ENCODE measurements around the gene HES3.
A peak's percentile ranks its signal among the peaks of the same experiment; 100 is the strongest.

The HES3 gene

DNA sequence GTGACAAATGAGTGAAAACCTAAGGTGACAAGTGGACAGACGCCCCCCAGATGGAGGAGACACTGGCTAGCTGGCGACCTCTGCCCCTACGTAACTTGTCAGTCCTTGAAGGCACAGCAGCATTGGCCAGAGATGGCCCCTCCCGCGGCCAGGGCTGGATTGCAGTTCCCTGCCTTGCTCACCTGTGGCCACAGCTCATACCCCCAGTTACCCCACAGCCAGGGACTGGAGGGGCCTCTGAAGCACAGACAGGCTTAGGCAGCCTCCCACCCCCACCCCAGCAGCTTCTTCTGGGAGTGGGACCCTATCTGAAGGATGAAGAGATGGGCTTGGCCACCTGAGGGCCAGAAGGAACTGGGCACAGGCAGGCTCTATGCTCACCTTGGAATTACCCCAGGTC lies 3.7 kb downstream of the HES3 start:
- H3K9me3 ChIP-seq (ENCODE audit: control insufficient read depth, insufficient read depth, low read length) = no peaks in the 10 kb centered on the region
- peaks cover 17% of the 10 kb centered on the region for H3K27me3 ChIP-seq (ENCODE audit: control insufficient read depth, insufficient read depth, low read length)
- no peaks in the 10 kb centered on the region for H3K36me3 ChIP-seq (ENCODE audit: control insufficient read depth, insufficient read depth, low read length)
- no peak overlapping the region for H3K4me3 ChIP-seq (ENCODE audit: low read length)
- peaks cover 15% of the 10 kb centered on the region for H3K4me1 ChIP-seq (ENCODE audit: control insufficient read depth, insufficient read depth, low read length)
- DNase-seq (ENCODE audit: low read depth, low spot score) = no peak
- WGBS (ENCODE audit: insufficient coverage, insufficient read length) = no CpG with 5 or more reads among the region's 5 CpGs
- H3K27ac ChIP-seq (ENCODE audit: low read length) = no peak overlapping the region

DNA sequence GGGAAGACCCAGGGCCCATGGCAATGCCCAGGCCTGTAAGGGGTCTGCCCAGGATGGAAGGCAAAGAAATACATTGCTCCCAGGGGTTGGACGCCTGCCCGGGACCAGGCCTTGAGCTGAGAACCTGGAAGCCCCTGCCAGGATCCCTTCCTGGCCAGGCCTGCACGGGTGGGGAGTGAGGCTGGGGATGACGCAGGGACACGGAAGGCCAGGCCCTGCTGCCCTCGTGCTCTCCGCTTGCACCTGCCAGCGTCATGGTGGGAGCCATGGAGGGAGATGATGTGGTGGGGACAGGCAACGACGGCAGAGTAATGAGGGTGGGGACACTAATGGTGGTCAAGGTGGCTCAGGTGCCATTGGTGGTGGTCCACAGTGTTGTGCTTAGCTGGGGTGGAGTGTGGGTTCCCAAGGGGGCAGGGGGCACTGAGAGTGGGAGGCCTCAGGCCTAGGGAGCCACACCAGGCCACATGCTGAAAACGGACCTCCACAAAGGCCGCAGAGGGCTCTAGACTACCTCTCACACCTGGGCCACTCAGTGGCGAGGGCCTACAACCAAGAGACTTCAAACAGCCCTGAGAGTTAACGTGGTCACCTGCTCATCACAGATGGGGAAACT lies 4.3 kb downstream of the HES3 start:
- Histone ChIP-seq H3K9me3 (ENCODE audit: control insufficient read depth, insufficient read depth, low read length) (no peaks in the 10 kb centered on the region), H3K36me3 (ENCODE audit: control insufficient read depth, insufficient read depth, low read length) (no peaks in the 10 kb centered on the region), H3K4me1 (ENCODE audit: control insufficient read depth, insufficient read depth, low read length) (peaks cover 11% of the 10 kb centered on the region), H3K4me3 (ENCODE audit: low read length) (no peak overlapping the region), H3K27me3 (ENCODE audit: control insufficient read depth, insufficient read depth, low read length) (peaks cover 17% of the 10 kb centered on the region), H3K27ac (ENCODE audit: low read length) (no peak overlapping the region)
- no peak for DNase-seq (ENCODE audit: low read depth, low spot score)
- WGBS (ENCODE audit: insufficient coverage, insufficient read length) = no CpG with 5 or more reads among the region's 14 CpGs

DNA sequence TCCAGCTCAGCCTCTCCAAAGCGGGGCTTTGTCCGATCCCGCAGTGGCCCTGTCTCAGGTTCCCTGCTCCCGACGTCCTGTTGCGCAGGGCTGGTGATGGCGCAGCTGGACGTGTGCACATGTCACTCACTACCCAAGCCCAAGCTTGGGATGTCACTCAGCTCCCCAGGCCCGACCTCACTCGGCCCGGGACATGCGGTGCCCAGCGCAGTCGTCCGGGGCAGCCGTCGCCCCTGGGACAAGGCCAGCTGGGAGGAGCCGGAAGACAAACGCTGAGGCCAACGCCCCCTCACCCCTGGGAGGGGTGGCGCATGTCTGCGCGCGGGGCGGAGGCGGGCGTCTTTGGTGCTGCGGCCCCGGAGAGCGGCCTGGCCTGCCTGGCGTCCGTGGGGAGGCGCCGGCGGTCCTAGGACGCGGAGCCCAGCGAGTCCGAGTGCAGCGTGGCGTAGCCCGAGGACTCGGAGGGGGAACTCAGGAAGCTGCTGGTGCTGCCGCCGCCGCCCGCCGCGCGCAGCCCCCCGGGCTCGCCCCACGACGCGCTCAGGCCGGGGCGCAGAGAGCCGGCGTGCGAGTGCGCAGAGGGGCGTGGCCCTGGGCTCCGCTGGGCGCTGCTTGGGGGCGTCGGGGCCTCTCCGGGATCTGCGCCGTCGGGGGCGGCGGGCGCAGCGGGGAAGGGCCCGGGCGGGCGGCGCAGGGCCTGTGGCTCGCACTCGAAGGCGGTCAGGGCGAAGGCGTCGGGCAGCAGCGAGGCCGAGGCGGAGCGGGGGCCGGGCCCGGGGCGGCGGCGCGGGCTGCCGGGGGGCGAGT lies 5.2 kb downstream of the HES3 start:
- Histone ChIP-seq H3K4me1 (ENCODE audit: control insufficient read depth, insufficient read depth, low read length) (peaks cover 7% of the 10 kb centered on the region), H3K27me3 (ENCODE audit: control insufficient read depth, insufficient read depth, low read length) (peaks cover 17% of the 10 kb centered on the region), H3K27ac (ENCODE audit: low read length) (no peak overlapping the region), H3K9me3 (ENCODE audit: control insufficient read depth, insufficient read depth, low read length) (no peaks in the 10 kb centered on the region), H3K4me3 (ENCODE audit: low read length) (peak overlapping the region; percentile 16; the same call in 1 of the 2 replicates), H3K36me3 (ENCODE audit: control insufficient read depth, insufficient read depth, low read length) (no peaks in the 10 kb centered on the region)
- DNase-seq (ENCODE audit: low read depth, low spot score) = no peak
- no CpG with 5 or more reads among the region's 96 CpGs for WGBS (ENCODE audit: insufficient coverage, insufficient read length)

DNA sequence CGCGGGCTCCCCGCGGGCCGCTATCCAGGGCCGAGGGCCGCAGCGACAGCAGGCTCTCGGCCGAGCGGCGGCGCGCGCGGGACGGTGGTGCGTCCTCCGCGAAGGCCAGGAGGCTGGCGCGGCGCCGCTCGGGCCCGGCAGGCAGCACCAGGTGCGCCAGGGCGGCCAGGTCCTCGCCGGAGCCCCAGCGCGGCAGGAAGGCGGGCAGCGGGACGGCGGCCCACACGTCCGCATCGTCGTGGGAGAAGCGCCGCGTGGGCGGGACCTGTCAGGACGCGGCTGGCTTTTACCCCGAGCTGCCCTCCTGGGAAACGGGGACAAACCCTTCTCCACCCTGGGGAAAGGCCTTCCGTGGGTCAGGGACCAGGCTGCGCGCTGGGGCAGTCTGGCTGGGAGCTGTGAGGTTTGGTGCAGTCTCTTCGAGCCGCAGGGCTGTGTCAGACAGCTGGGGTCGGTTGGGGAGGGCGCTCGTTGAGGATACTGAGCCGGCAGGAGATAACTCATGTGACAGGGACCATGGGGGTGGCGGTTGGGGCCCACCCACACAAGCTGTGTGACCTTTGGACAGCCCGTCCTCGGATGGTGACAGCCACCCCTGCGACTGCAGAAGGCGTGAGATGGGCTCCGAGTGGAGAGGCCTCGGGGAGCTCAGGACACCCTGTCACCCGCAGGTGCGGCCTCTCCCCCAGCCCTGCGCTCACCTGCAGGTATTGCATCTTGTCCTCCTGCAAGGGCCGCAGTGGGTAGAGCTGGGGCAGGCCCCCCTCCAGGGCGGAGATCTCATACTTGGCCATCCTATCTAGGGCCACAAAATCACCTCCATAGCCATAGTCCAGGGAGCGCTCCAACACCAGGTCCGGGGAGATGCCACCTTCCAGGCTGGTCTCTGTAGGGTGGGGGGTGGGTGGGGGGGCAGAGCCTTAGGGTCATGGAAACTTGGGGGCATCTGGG lies 6.0 kb downstream of the HES3 start:
- H3K4me1 ChIP-seq (ENCODE audit: control insufficient read depth, insufficient read depth, low read length) = peaks cover 7% of the 10 kb centered on the region
- WGBS (ENCODE audit: insufficient coverage, insufficient read length) = no CpG with 5 or more reads among the region's 71 CpGs
- peaks cover 17% of the 10 kb centered on the region for H3K27me3 ChIP-seq (ENCODE audit: control insufficient read depth, insufficient read depth, low read length)
- peak overlapping the region; percentile 5; the same call in 1 of the 2 replicates for H3K4me3 ChIP-seq (ENCODE audit: low read length)
- DNase-seq (ENCODE audit: low read depth, low spot score) = no peak
- H3K27ac ChIP-seq (ENCODE audit: low read length) = no peak overlapping the region
- H3K9me3 ChIP-seq (ENCODE audit: control insufficient read depth, insufficient read depth, low read length) = no peaks in the 10 kb centered on the region
- H3K36me3 ChIP-seq (ENCODE audit: control insufficient read depth, insufficient read depth, low read length) = no peaks in the 10 kb centered on the region

DNA sequence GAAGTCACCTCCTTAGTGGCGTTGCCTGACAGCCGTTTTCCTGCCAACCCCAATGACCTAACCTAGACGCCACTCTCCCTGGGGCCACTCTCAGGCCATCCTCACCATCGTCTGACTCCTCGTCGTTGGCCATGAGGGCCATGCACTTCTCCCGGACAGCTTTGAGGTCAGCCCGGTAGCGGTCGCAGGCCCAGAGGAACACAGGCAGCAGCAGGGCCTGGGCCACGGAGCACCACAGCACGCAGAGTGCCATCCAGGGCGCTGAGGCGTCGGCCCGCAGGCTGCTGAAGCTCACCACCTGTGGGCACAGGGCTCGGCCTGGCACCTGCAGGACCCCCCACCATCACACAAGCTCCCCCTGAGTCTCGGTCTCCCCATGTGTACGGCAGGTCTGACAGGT lies 7.3 kb downstream of the HES3 start:
- peaks cover 17% of the 10 kb centered on the region for H3K27me3 ChIP-seq (ENCODE audit: control insufficient read depth, insufficient read depth, low read length)
- peaks cover 7% of the 10 kb centered on the region for H3K4me1 ChIP-seq (ENCODE audit: control insufficient read depth, insufficient read depth, low read length)

DNA sequence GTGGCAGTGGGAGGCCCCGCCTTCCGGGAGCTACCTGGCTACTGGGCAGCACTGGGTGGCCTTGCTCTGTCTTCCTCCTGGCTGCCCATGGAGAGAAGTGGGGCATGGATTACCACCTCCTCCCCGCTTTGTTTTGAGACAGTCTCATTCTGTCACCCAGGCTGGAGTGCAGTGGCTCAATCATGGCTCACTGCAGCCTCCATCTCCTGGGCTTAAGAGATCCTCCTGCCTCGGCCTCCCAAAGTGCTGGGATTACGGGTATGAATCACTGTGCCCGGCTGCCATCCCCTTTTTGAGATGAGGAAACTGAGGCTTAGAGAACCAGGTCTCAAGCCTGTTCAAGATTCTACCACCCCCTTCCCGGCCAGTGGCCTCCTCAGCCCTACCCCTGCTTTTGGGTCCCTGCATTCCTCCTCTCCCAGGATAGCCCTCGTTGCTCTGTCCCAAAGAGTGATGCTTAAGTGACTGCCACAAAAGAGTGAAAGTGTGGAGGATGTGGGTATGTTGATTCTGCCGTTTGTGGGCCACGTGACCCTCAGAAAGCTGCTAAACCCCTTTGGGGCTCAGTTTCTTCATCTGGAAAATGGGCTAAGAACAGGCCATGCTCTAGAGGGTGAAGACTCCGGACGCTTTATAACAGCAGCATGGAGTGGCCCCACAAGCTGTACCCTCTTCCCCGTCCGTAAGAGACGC lies 7.8 kb downstream of the HES3 start:
- Histone ChIP-seq H3K4me3 (ENCODE audit: low read length) (no peak overlapping the region), H3K9me3 (ENCODE audit: control insufficient read depth, insufficient read depth, low read length) (no peaks in the 10 kb centered on the region), H3K36me3 (ENCODE audit: control insufficient read depth, insufficient read depth, low read length) (no peaks in the 10 kb centered on the region), H3K4me1 (ENCODE audit: control insufficient read depth, insufficient read depth, low read length) (peaks cover 6% of the 10 kb centered on the region), H3K27ac (ENCODE audit: low read length) (no peak overlapping the region), H3K27me3 (ENCODE audit: control insufficient read depth, insufficient read depth, low read length) (peaks cover 17% of the 10 kb centered on the region)
- DNase-seq (ENCODE audit: low read depth, low spot score) = no peak
- WGBS (ENCODE audit: insufficient coverage, insufficient read length) = no CpG with 5 or more reads among the region's 15 CpGs

More for the DNA sequence above, 7.3 kb downstream of the HES3 start:
- Histone ChIP-seq H3K9me3 (ENCODE audit: control insufficient read depth, insufficient read depth, low read length) (no peaks in the 10 kb centered on the region), H3K36me3 (ENCODE audit: control insufficient read depth, insufficient read depth, low read length) (no peaks in the 10 kb centered on the region), H3K4me3 (ENCODE audit: low read length) (no peak overlapping the region), H3K27ac (ENCODE audit: low read length) (no peak overlapping the region)
- WGBS (ENCODE audit: insufficient coverage, insufficient read length) = no CpG with 5 or more reads among the region's 19 CpGs
- DNase-seq (ENCODE audit: low read depth, low spot score) = no peak

DNA sequence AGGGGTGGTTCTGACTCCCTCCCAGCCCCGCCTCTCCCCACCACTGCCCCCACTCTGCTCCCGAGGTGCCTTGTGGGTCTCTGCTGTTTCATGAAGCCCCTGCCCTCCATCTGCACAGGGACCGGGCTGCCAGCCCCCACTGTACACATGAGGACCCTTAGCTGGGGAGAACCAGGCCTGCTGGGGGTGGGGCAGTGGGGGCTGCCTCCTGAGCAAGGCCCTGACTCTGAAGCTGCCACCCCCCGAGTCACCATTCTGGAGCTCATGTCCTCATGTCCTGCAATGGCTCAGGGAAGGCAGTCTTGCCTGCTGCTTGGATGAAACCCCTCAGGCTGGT lies 8.4 kb downstream of the HES3 start:
- no peaks in the 10 kb centered on the region for H3K36me3 ChIP-seq (ENCODE audit: control insufficient read depth, insufficient read depth, low read length)
- no peak overlapping the region for H3K27ac ChIP-seq (ENCODE audit: low read length)
- no peak overlapping the region for H3K4me3 ChIP-seq (ENCODE audit: low read length)
- no peak for DNase-seq (ENCODE audit: low read depth, low spot score)
- peaks cover 17% of the 10 kb centered on the region for H3K27me3 ChIP-seq (ENCODE audit: control insufficient read depth, insufficient read depth, low read length)
- H3K4me1 ChIP-seq (ENCODE audit: control insufficient read depth, insufficient read depth, low read length) = peaks cover 6% of the 10 kb centered on the region
- WGBS (ENCODE audit: insufficient coverage, insufficient read length) = no CpG with 5 or more reads among the region's 4 CpGs
- H3K9me3 ChIP-seq (ENCODE audit: control insufficient read depth, insufficient read depth, low read length) = no peaks in the 10 kb centered on the region

DNA sequence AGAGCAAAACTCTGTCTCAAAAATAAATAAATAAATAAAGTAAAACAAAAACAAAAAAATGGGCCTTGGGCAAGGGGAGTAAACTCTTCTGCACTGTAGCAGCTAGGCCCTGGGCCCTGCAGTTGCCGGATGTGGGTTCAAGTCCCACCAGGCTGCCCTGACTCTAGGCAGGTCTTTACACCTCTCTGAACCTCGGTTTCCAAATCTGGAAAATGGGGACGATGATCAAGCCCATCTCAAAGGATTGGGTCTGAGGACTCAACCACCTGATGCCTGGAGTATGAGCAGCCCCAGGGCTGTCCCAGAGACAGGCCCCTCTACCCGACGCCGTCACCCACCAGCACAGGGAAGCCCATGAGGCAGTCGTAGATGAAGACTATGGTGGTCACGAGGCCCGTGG lies 9.4 kb downstream of the HES3 start:
- Histone ChIP-seq H3K27me3 (ENCODE audit: control insufficient read depth, insufficient read depth, low read length) (peaks cover 17% of the 10 kb centered on the region), H3K4me3 (ENCODE audit: low read length) (no peak overlapping the region), H3K4me1 (ENCODE audit: control insufficient read depth, insufficient read depth, low read length) (peaks cover 6% of the 10 kb centered on the region), H3K36me3 (ENCODE audit: control insufficient read depth, insufficient read depth, low read length) (no peaks in the 10 kb centered on the region), H3K9me3 (ENCODE audit: control insufficient read depth, insufficient read depth, low read length) (no peaks in the 10 kb centered on the region), H3K27ac (ENCODE audit: low read length) (no peak overlapping the region)
- WGBS (ENCODE audit: insufficient coverage, insufficient read length) = no CpG with 5 or more reads among the region's 9 CpGs
- DNase-seq (ENCODE audit: low read depth, low spot score) = no peak

DNA sequence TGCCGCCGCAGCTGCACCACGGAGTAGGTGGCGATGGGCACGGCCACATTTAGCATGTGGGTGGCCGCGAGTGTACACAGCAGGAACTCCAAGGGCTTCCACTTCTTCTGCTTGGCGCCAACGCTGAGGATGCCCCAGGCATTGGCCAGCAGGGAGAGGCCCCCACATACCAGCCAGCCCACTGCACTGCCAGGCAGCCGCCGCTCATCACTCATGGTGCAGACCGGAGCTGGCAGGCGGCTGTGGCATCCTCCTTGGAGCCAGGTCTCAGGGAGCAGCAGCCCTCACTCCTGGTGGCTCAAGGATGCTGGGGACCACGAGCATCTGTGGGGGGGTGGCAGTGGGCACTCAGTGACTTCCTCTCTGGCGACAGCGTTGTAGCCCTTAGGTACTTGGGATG lies 10.7 kb downstream of the HES3 start:
- H3K27me3 ChIP-seq (ENCODE audit: control insufficient read depth, insufficient read depth, low read length) = peaks cover 12% of the 10 kb centered on the region
- WGBS (ENCODE audit: insufficient coverage, insufficient read length) = no CpG with 5 or more reads among the region's 16 CpGs
- DNase-seq (ENCODE audit: low read depth, low spot score) = no peak
- no peak overlapping the region for H3K4me3 ChIP-seq (ENCODE audit: low read length)
- no peak overlapping the region for H3K27ac ChIP-seq (ENCODE audit: low read length)
- 0 out of 2 replicates have a peak, but pooled peaks cover 3% of the 10 kb centered on the region for H3K4me1 ChIP-seq (ENCODE audit: control insufficient read depth, insufficient read depth, low read length)
- no peaks in the 10 kb centered on the region for H3K36me3 ChIP-seq (ENCODE audit: control insufficient read depth, insufficient read depth, low read length)
- H3K9me3 ChIP-seq (ENCODE audit: control insufficient read depth, insufficient read depth, low read length) = no peaks in the 10 kb centered on the region

DNA sequence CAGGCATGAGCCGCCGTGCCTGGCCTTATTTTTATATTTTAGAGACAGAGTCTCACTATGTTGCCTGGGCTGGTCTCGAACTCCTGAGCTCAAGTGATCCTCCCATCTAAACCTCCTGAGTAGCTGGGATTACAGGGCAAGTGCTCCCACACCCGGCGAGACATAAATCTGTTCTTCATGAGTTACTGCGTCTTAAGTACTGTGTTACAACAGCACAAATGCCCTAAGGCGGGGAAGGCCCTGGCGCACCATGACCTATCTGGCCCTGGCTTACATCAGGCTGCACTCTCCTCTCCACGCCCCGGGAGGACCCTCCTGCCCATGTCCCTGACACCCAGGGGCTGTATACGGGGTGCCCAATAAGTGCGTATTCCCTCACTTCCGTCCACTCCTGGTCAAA lies 12.7 kb downstream of the HES3 start:
- no peak overlapping the region for H3K27ac ChIP-seq (ENCODE audit: low read length)
- H3K9me3 ChIP-seq (ENCODE audit: control insufficient read depth, insufficient read depth, low read length) = no peaks in the 10 kb centered on the region
- H3K36me3 ChIP-seq (ENCODE audit: control insufficient read depth, insufficient read depth, low read length) = no peaks in the 10 kb centered on the region
- H3K4me3 ChIP-seq (ENCODE audit: low read length) = no peak overlapping the region
- H3K4me1 ChIP-seq (ENCODE audit: control insufficient read depth, insufficient read depth, low read length) = no peaks in the 10 kb centered on the region
- no peaks in the 10 kb centered on the region for H3K27me3 ChIP-seq (ENCODE audit: control insufficient read depth, insufficient read depth, low read length)
- no peak for DNase-seq (ENCODE audit: low read depth, low spot score)
- WGBS (ENCODE audit: insufficient coverage, insufficient read length) = no CpG with 5 or more reads among the region's 13 CpGs

Data from iPS DF 6.9 (cell line).